ENCODE measurements around the gene OCEL1. TPM values are rescaled to one million over a fixed set of nuclear protein-coding genes. Genes with fewer than 3 reads are reported as not detected.
"Not testable (repeated sequence)": the region's sequence is repeated elsewhere in the genome, so short reads cannot be mapped to it uniquely, and the experiment has no call there.

Gene OCEL1
- total RNA-seq, 2 donors from 2014 or later, result 44.7 to 64.5 TPM

DNA sequence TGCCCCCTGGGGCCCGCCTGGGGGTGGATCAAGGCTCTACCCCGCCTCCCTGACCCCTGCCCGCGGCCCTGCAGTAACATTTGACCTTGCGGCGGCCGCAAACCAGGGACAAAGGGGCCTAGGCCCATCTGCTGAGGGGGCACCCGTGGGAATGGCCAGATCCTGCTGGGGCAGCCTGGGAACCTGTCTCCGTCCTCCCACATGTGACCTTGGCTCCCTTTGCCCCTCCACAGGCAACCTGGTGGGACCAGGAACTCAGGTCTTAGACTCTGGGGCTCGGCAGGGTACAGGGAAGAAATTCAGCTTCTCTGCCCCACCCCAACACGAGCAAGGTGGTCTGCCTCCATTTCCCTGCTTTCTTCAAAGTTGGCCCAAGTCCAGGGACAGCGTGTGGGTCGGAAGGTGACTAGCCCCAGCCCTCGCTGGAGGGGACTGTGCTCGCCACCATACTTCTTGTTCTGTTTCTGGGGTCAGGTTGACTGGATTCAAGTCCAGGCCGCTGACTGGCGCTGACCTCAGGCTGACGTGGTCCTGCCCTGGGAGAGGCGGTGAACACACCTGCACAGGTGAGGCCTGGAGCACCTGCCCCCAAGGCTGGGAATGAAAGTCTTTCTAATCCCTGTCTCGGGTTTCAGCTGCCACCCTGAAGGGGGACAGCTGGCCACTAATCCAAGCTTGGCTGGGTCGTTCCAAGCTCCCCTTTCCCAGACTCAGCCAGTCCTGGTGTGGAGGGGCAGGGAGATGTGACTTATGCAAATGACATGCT, 22.2 kb downstream of the OCEL1 start:
- DNase-seq, result peak; percentile 63 to 78
- ATAC-seq, result peak; percentile 21
- intact Hi-C loops (cut with DNase I, micrococcal nuclease), result no loop called here

DNA sequence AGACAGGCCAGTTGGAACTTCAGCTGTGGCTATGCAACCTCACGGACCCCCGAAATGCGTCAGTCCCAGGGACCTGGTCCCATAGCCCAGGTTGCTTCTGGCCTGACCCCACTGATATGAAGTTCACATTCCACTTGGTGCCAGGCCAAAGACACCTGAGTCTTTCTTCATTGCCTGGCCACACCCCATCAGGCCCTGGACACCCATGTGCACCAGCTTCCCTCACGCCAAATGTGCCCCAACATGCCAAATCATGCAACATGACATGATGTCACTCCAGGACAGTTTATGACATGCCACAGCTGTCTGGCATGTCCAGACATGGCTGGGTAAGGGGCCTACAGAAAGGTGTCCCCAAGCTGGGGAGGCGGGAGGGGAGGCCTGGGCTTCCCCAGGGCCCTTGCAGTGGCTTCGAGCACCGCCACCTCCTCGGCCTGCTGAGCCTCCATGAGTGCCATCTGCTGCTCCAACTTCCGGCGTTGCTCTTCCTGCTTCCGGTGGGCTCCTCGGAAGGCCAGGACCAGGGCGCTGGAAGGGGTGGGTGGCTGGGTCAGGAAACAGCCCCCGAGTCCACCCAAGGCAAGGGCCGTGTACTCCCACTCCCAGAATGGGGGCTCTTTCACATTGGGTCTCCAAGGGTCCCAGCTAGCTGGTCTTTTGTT, 24.0 kb downstream of the OCEL1 start:
- intact Hi-C loops (cut with DNase I, micrococcal nuclease), result no loop called here
- ATAC-seq (peak; percentile 36), DNase-seq (peak in 1 of 2 donors; percentile 80)

DNA sequence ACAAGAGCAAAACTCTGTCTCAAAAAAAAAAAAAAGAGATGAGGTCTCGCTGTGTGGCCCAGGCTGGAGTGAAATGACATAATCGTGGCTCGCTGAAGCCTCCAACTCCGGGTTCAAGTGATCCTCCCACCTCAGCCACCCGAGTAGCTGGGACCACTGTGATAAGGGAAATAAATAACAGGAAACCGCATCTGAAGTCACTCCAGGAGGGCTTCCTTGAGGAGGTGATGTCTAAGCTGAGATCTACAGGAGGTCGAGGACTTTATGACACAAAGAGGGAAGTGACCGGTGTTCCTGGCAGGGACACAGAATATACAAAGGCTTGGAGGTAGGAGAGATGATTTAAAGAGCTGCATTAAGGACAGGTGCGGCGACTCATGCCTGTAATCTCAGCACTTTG, 28.6 kb downstream of the OCEL1 start:
- ATAC-seq, result no peak
- intact Hi-C loops (cut with DNase I, micrococcal nuclease), result no loop called here
- no peak for DNase-seq

DNA sequence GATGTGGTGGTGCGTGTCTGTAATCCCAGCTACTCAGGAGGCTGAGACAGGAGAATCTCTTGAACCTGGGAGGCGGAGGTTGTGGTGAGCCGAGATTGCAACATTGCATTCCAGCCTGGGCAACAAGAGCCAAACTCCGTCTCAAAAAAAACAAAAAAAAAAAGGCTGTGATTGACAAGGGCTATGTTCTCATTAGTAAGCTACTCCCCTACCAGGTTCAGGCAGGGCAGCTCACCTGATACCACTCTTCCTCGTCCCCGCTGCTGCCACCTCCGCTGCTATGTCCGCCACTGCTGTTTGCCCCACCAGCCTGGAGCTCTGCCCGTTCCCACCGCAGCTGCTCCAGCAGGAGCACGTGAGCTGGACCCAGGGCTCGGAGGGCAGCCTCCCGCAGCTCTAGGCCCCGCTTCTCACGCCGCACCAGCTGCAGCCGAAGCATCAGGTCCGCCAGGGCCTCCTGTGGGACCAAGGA, 29.2 kb downstream of the OCEL1 start:
- intact Hi-C loops (cut with DNase I, micrococcal nuclease), result no loop called here
- DNase-seq, result no peak
- peak; percentile 63 for ATAC-seq

DNA sequence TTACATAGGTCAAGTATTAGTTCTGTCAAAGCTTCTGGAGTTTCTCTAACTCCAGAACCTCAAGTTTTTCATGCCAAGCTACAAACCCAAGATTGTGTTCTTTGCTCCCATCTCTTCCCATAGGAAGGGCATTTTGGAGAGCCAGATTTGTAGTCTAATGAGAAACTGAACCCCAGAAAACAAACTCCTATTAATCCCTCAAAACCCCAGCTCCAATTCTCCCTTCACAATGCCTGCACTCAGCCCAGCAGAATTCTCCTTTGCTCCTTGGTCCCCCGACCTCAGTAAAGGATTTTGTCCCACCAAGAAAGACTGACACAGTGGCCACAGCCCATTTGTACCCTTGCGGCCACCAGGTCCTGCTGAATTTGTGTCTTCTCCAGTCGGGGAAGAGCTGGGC, 30.1 kb downstream of the OCEL1 start:
- intact Hi-C loops (cut with DNase I, micrococcal nuclease), result no loop called here
- ATAC-seq (no peak), DNase-seq (no peak)

DNA sequence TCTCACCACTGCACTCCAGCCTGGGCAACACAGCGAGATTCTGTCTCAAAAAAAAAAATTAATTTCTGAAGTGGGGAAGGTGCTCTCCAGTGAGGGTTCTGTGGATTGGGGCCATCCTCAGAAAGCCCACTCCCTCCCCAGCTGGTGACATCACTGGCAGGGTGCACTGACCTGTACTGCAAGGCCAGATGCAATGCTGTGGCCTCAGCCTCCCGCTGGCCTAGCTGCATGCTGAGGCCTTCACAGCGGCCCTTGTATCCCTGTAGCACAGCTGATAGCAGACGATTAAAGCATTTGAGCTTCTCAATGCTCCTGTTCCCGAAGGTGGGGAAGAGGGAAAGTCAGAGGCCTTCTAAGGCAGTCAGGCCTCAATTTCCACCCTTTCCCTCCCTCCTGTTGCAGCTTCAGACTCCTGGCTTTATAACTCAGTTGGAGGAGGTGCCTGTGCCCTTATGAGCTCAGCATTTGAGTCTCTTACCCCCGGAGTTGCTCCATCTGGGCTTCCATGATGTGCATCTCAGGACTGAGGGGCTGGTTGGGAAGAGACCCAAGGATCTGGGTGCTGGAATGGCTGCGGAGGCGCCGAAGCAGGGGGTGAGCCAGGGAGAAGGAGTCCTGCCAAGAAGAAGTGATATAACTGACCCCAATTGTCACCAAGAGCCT, 33.2 kb downstream of the OCEL1 start:
- ATAC-seq (no peak), DNase-seq (no peak)
- intact Hi-C loops (cut with DNase I, micrococcal nuclease), result no loop called here

DNA sequence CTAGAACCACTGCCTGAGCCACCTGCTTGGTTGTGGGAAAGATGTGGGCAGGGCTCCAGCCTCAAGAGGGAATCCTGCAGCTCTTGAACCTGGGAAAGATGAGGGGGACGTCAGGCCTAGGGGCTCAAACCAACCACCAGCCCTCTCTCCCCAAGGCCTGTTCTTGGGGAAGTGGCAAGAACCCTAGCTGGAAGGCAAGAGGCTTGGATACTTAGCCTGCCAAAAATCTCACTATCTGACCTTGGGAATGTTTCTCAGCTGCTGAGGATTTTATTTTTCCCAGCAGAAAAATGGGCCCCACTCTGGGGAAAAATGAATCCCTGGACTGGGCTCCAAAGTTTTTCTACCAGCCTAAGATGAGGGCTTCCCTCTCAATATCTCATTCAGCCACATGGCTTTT, 33.9 kb downstream of the OCEL1 start:
- ATAC-seq, result no peak
- intact Hi-C loops (cut with DNase I, micrococcal nuclease), result no loop called here
- DNase-seq, result no peak

DNA sequence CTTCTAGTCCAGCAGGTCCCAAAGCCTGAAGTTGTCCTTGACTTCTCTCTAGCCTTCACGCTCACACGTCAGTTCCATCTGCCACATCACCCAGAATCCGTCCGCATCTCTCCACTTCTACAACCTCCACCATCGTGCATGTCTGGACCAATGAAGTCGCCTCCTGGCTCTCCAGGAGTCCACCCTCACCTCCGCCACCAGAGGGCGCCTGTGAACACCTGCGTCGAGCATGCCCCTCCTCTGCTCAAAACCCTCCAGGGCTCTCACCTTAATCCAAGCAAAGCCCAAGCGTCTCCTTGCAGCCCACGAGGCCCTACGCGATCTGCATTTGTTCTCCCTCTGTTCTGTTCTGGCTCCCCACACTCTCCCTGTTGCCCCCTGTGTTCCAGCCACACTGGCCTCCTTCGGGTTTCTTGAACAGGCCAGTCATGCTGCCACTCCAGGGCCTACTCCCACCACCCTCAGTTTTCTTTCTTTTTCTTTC, 34.9 kb downstream of the OCEL1 start:
- ATAC-seq, result peak; percentile 98
- intact Hi-C loops (cut with DNase I, micrococcal nuclease), result no loop called here

DNA sequence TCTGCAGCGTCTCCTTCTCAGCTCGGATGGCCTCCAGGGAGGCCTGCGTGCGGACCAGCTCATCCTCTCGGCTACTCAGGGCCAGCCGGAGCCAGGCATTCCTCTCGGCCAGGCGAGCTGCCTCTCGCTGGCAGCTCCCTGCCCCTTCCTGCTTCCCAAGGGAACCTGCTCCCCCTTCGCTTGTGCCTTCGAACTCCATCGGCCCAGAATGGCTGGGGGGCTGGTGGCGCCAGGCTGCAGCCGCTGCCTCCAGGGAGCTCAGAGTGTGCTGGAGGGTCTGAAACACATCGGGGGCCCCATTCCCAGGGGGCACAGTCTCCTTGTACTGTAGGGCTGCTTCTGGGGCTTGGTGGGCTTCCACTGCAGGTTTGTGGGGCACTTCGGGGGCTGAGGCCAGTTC, 36.5 kb downstream of the OCEL1 start:
- DNase-seq (no peak), ATAC-seq (no peak)
- intact Hi-C loops (cut with DNase I, micrococcal nuclease), result no loop called here

More for the DNA sequence above, 34.9 kb downstream of the OCEL1 start:
- DNase-seq, result peak; percentile 83 to 89

DNA sequence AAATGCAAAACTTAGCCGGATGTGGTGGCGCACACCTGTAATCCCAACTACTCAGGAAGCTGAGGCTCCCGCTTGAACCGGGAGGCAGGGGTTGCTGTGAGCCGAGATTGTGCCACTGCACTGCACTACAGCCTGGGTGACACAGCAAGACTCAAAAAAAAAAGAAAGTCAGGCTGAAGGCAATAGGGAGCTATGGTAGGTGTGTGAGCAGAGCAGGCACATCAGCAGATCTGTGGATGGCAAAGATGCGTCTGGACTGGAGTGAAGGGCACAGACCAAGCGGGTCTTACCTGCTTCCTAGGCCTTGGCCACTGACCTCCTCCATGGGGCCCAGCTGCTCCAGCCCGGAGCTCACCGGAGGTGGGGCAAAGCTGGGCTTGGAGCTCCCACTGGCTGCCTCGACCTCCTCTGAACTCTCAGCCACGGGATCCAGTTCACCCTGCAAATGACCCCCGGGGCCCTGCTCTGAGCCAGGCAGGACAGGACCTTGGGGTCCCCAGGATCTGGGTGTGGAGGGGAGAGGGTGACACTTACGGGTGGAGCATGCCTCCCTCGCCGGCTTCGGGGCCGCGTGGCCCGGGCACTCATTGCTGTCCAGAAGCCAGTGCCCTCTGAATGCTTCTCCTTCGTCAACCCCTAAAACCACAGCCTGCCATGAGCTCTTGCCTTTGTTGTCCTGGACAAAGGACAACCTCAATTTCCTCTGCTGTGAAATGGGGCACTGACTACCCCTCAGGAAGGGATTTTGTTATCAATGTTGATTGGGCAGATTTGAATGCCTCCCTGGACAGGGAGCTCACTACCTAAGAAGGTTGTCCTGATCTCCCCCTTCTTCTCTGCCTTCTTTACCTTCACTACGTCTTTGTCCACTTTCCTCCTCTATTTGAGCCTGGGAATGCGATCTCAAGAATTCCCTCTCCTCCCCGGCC, 38.0 kb downstream of the OCEL1 start:
- ATAC-seq (no peak), DNase-seq (no peak)
- intact Hi-C loops (cut with DNase I, micrococcal nuclease), result no loop called here

DNA sequence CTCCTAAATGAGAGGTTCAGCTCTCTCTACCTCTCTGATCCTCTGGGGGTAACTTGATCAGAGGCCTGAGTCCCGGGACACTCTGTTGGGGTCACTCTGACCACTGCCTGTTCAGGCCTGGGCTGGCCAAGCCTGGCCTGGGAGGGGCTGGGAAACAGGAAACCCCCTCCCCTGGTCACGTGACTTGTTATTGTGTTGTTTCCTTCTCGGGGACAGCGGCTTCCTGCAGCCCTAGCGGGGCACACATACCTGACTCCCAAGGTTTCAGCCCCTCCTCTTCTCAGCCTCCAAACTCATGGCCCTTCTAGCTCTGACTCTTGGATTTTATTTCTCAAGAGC, 38.6 kb downstream of the OCEL1 start, which contains the start of gene USHBP1:
TSS of gene USHBP1 (minus strand) at position 105 of the 339 bp plus-strand sequence. CDS start 446 bp downstream, outside the sequence.
- DNase-seq (no peak), ATAC-seq (no peak)
- intact Hi-C loops (cut with DNase I, micrococcal nuclease), result no loop called here

DNA sequence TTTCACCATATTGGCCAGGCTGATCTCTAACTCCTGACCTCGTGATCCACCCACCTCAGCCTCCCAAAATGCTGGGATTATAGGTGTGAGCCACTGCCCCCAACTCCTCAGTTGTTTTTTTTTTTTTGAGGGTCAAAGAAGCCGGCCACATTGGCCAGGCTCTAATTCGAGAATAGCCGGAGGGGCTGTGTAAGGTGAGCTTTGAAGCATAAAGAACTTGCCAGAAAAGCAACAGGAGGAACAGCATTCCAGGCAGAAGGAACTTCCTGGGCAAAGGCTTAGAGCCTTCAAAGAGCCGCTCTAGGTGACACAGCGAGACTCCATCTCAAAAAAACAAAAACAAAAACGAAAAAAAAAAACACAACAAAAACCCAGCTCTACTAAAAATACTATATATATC, 40.0 kb downstream of the OCEL1 start:
- DNase-seq (no peak), ATAC-seq (no peak)
- intact Hi-C loops (cut with DNase I, micrococcal nuclease), result no loop called here

DNA sequence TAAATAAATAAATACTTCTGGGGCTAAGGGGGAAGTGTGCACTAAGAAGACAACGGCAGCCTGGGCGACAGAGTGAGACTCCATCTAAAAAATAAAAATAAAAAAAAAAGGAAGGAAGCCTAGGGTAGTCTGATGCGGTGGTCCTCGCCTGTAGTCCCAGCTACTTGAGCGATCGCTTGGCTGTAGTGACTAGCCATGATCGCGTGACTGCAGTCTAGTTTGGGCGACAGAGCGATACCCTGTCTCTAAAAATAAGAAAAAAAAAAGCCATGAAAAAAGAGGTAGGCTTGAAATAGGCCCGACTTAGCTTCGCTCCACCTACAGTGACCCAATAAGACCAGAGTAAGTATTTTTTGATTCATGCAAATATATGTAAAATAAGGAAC, 40.6 kb downstream of the OCEL1 start:
- intact Hi-C loops (cut with DNase I, micrococcal nuclease), result no loop called here
- DNase-seq (no peak), ATAC-seq (no peak)

DNA sequence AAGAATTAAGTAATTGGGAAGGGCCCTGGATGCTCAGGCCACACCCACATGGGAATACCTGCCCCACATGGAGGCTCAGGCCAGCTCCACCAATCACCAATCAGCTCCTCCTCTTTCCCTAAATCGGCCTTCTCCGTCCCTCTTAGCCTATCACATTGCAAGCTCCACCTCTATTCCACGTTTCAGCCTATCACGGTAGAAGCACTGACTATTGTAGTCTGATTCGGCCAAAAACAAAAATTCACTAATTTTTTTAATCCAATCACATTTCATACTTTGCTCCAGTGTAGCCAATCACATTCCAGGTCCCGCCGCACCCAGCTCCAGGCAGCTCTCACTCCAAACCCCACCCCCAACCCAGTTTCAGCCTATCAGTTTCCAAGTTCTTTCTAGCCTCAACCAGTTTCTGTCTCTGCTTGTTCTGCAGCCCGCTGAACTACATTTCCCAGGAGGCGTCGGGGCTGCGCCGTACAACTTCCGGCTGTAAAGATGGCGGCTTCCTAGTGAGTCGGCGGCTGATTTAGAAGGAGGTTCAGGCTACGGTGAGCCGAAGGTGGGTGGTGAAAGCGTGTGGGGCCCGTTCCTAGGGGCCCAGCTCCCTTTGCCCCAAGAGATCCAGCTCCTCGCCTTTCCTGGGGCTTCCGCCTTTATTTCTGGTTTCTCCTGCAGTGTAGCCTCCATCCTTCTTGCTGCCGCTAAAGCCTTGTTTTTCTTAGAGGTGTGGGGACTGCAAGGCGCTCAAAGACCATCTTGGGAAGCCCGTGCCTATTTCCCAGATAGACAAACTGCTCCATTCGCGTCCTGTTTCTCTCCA, 41.2 kb downstream of the OCEL1 start, which contains the start of gene BABAM1:
TSS of gene BABAM1 (plus strand) at position 469 of the 814 bp plus-strand sequence. CDS start 1,364 bp downstream, outside the sequence.
- intact Hi-C loops (cut with DNase I, micrococcal nuclease), result no loop called here
- ATAC-seq, result peak; percentile 96

DNA sequence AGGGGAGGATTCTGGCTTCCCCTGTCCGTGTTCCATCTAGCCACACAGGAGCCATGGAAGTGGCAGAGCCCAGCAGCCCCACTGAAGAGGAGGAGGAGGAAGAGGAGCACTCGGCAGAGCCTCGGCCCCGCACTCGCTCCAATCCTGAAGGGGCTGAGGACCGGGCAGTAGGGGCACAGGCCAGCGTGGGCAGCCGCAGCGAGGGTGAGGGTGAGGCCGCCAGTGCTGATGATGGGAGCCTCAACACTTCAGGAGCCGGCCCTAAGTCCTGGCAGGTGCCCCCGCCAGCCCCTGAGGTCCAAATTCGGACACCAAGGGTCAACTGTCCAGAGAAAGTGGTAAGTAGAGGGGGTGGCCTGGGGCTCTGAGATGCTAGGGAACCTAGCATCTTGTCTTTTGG, 42.7 kb downstream of the OCEL1 start:
- DNase-seq, result no peak
- intact Hi-C loops (cut with DNase I, micrococcal nuclease), result no loop called here
- no peak for ATAC-seq

More for the DNA sequence above, 41.2 kb downstream of the OCEL1 start, which contains the start of gene BABAM1:
- DNase-seq, result peak; percentile 93 to 97

DNA sequence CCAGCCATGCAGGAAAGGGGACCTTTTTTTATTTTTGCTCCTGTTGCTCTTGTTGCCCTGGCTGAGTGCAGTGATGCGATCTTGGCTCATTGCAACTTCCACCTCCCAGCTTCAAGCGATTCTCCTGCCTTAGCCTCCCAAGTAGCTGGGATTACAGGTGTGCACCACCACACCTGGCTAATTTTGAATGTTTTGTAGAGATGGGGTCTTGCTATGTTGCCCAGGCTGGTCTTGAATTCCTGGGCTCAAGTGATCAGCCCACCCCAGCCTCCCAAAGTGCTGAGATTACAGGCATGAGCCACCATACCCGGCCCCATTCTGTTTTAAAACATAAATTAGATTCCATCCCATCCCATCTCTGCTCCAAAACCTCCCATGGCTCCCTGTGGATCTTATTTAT, 48.9 kb downstream of the OCEL1 start:
- ATAC-seq; intact Hi-C loops (cut with DNase I, micrococcal nuclease): not testable (repeated sequence)

DNA sequence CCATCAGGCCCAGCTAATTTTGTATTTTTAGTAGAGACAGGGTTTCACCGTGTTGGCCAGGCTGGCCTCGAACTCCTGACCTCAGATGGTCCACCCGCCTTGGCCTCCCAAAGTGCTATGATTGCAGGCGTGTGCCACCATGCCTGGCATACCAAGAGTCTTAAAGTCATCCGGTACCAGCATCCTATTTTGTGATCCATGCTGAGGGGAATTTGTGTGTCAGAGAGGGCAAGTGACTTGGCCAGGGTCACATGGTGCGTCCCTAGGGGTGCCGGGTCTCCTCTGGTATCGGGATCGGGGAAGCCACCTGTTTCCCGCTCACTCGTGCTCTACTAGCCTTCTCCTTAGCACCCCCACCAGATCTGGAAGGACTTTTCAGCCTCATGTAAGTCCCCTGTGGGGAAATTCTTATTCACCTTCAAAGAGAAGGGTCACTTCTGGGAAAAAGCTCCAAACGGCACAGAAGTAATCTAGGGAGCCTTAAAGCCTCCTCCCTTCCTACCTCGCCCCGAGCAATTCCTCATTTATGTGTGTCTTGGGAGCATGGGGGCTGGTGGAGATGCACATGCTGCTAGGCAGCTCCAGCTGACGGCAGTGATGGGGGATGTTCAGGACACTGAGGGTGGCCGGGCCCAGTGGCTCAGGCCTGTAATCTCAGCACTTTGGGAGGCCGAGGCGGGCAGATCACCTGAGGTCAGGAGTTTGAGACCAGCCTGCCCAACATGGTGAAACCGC, 49.6 kb downstream of the OCEL1 start:
- intact Hi-C loops (cut with DNase I, micrococcal nuclease), result no loop called here
- ATAC-seq (no peak), DNase-seq (no peak)

More for the DNA sequence above, 48.9 kb downstream of the OCEL1 start:
- not testable (repeated sequence) for DNase-seq
